ENCODE measurements around the gene ZMYND11.

The ZMYND11 gene

GRCh38 chr10:301536-301935 lies 166.3 kb downstream of the ZMYND11 start:
- ChIA-PET POLR2A (no interaction called here), CTCF (no interaction called here)
- Histone ChIP-seq H3K36me3 (ENCODE audit: control insufficient read depth in 2 of 2, insufficient read depth in 1 of 2, low read length in 2 of 2) (peaks cover 0 to 21% of the 10 kb centered on the region in 2 experiments; a peak in 1 of 3 replicates), H3K4me1 (ENCODE audit: control insufficient read depth, insufficient read depth, low read length) (no peaks in the 10 kb centered on the region), H3K4me3 (ENCODE audit: low read depth, low read length) (no peak overlapping the region), H3K9me3 (ENCODE audit: control insufficient read depth, insufficient read depth, low read depth, low read length) (no peaks in the 10 kb centered on the region), H3K27ac (ENCODE audit: extremely low read depth, low read depth, low read length) (no peak overlapping the region)
- TF ChIP-seq ZNF354C (tag by site-specific recombination; IDR thresholded peaks at IDR 0.05; ENCODE audit: borderline replicate concordance, low read depth) (no peak), ZNF394 (tag by site-specific recombination; IDR thresholded peaks at IDR 0.05; ENCODE audit: borderline replicate concordance) (no peak), ZNF623 (tag by site-specific recombination; IDR thresholded peaks at IDR 0.05) (no peak), ZNF777 (tag by site-specific recombination; IDR thresholded peaks at IDR 0.05; ENCODE audit: borderline replicate concordance) (no peak), BCL11B (tag by site-specific recombination; IDR thresholded peaks at IDR 0.05; ENCODE audit: low read depth) (no peak), MYNN (tag by site-specific recombination; IDR thresholded peaks at IDR 0.05; ENCODE audit: borderline replicate concordance) (no peak), ZNF416 (tag by site-specific recombination; IDR thresholded peaks at IDR 0.05) (no peak), ZNF660 (tag by site-specific recombination; IDR thresholded peaks at IDR 0.05) (no peak)
